GM08714 (cell line): ENCODE results near the gene LIX1.

Experiments used
- H3K4me3 ChIP-seq: fragments of 200-500 bp; sonication (Bioruptor generic); 2 replicates; pipeline ENCODE4 v1.5.1; 2014; ENCODE audit warnings: mild to moderate bottlenecking, low read length, inconsistent platforms
- ZNF274 ChIP-seq: IDR thresholded peaks from 2 replicates; pipeline ENCODE4 v1.6.1; 2012; ENCODE audit warnings: mild to moderate bottlenecking, low read depth, low read length

The LIX1 gene

GRCh38 chr5:97078958-97079743 lies 63.3 kb downstream of the LIX1 start:
- TF ChIP-seq ZNF274 = no peak
- no peak overlapping the region for H3K4me3 ChIP-seq

GRCh38 chr5:97077246-97077645 lies 65.2 kb downstream of the LIX1 start:
- no peak for TF ChIP-seq ZNF274
- H3K4me3 ChIP-seq = no peak overlapping the region

GRCh38 chr5:97076098-97076497 lies 66.3 kb downstream of the LIX1 start:
- H3K4me3 ChIP-seq = no peak overlapping the region
- no peak for TF ChIP-seq ZNF274

GRCh38 chr5:97075649-97076048 lies 66.8 kb downstream of the LIX1 start:
- no peak for TF ChIP-seq ZNF274

GRCh38 chr5:97074859-97075489 lies 67.4 kb downstream of the LIX1 start:
- TF ChIP-seq ZNF274 = no peak

More at GRCh38 chr5:97075649-97076048, 66.8 kb downstream of the LIX1 start:
- no peak overlapping the region for H3K4me3 ChIP-seq

GRCh38 chr5:97073420-97073819 lies 69.0 kb downstream of the LIX1 start:
- H3K4me3 ChIP-seq = no peak overlapping the region
- no peak for TF ChIP-seq ZNF274

More at GRCh38 chr5:97074859-97075489, 67.4 kb downstream of the LIX1 start:
- no peak overlapping the region for H3K4me3 ChIP-seq

- TF ChIP-seq ZNF274 = no peak
- H3K4me3 ChIP-seq = no peak overlapping the region
These were observed 69.7 kb downstream of the LIX1 start for GRCh38 chr5:97072696-97073095.

GRCh38 chr5:97071993-97072392 lies 70.4 kb downstream of the LIX1 start:
- TF ChIP-seq ZNF274 = no peak
- no peak overlapping the region for H3K4me3 ChIP-seq

- no peak for TF ChIP-seq ZNF274
- H3K4me3 ChIP-seq = no peak overlapping the region
These were observed 71.3 kb downstream of the LIX1 start for GRCh38 chr5:97071101-97071500.

GRCh38 chr5:97070234-97070633 lies 72.2 kb downstream of the LIX1 start:
- no peak overlapping the region for H3K4me3 ChIP-seq
- TF ChIP-seq ZNF274 = no peak

GRCh38 chr5:97067296-97067850 lies 75.0 kb downstream of the LIX1 start:
- no peak overlapping the region for H3K4me3 ChIP-seq
- no peak for TF ChIP-seq ZNF274

GRCh38 chr5:97065475-97065874 lies 76.9 kb downstream of the LIX1 start:
- TF ChIP-seq ZNF274 = no peak

GRCh38 chr5:97063251-97063650 lies 79.2 kb downstream of the LIX1 start:
- TF ChIP-seq ZNF274 = no peak
- no peak overlapping the region for H3K4me3 ChIP-seq

More at GRCh38 chr5:97065475-97065874, 76.9 kb downstream of the LIX1 start:
- H3K4me3 ChIP-seq = no peak overlapping the region

- TF ChIP-seq ZNF274 = no peak
- no peak overlapping the region for H3K4me3 ChIP-seq
These were observed 80.4 kb downstream of the LIX1 start for GRCh38 chr5:97062046-97062445.

- no peak overlapping the region for H3K4me3 ChIP-seq
- TF ChIP-seq ZNF274 = no peak
These were observed 86.1 kb downstream of the LIX1 start for GRCh38 chr5:97056263-97056662.

GRCh38 chr5:97049175-97049574 lies 93.2 kb downstream of the LIX1 start:
- TF ChIP-seq ZNF274 = no peak
- no peak overlapping the region for H3K4me3 ChIP-seq
